HUES48 (cell line): ENCODE results near the gene FAM163B.

ENCODE experiments used
- H3K27ac ChIP-seq: one replicate; pipeline ENCODE4 v1.7.0; 2013; ENCODE audit warnings: low read depth, low read length, inconsistent platforms
- H3K27me3 ChIP-seq: 2 replicates; pipeline ENCODE4 v1.6.1; 2013; ENCODE audit warnings: mild to moderate bottlenecking, low read length; ENCODE audit not compliant: control insufficient read depth, insufficient read depth
- H3K36me3 ChIP-seq: 2 replicates; pipeline ENCODE4 v1.6.1; 2013; ENCODE audit warnings: low read length; ENCODE audit not compliant: control insufficient read depth, insufficient read depth
- H3K4me1 ChIP-seq: 2 replicates; pipeline ENCODE4 v1.6.1; 2013; ENCODE audit warnings: mild to moderate bottlenecking, low read length; ENCODE audit not compliant: control insufficient read depth, insufficient read depth
- H3K4me3 ChIP-seq: 2 replicates; pipeline ENCODE4 v1.5.1; 2013; ENCODE audit warnings: mild to moderate bottlenecking, low read depth, low read length
- H3K9ac ChIP-seq: 2 replicates; pipeline ENCODE4 v1.6.1; 2013; ENCODE audit warnings: mild to moderate bottlenecking, low read depth, low read length, moderate library complexity
- H3K9me3 ChIP-seq: 2 replicates; pipeline ENCODE4 v1.6.1; 2013; ENCODE audit warnings: low read length; ENCODE audit not compliant: control insufficient read depth, insufficient read depth

The FAM163B gene

GRCh38 chr9:133572821-133573361 lies 36.3 kb downstream of the FAM163B start:
- no peak overlapping the region for H3K9ac ChIP-seq
- H3K9me3 ChIP-seq, result no peaks in the 10 kb centered on the region
- no peak overlapping the region for H3K27ac ChIP-seq
- H3K27me3 ChIP-seq, result no peaks in the 10 kb centered on the region
- no peak overlapping the region for H3K4me3 ChIP-seq
- H3K4me1 ChIP-seq, result no peaks in the 10 kb centered on the region
- H3K36me3 ChIP-seq, result no peaks in the 10 kb centered on the region

DNA sequence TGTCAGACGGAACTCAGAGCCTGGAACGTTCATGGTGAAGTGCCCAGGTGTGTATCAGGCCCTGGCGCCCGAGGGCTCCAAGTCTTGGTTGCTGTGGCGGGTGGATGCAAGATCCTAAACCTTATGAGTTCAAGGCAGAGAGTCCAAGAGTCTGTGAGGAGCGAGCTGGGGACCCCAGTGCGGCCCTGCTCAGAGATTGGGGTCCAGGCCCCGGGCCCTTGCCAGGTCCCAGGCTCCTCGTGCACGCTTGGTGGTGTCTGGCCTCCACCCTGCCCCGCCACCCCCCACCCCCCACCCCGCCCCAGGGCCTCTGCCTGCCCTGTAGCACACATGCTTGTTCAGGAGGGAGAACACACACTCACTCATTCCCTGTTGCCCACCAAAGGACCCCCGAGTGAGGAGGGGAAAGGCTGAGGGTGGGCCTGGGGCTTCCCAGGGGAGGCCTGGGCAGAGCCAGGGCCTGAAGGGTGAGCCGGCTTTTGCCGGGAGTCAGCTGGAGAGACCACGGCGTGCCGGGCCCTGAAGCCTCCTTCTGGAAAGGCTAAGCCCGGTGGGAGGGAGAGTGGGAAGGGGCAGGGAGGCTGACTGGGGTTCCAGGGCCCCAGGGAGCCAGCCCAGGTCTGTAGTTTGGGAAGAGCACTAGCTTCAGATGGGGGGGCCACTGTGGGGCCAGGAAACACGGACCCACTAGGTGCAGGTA lies 37.1 kb downstream of the FAM163B start:
- Histone ChIP-seq H3K9ac (no peak overlapping the region), H3K36me3 (no peaks in the 10 kb centered on the region), H3K4me1 (no peaks in the 10 kb centered on the region)

DNA sequence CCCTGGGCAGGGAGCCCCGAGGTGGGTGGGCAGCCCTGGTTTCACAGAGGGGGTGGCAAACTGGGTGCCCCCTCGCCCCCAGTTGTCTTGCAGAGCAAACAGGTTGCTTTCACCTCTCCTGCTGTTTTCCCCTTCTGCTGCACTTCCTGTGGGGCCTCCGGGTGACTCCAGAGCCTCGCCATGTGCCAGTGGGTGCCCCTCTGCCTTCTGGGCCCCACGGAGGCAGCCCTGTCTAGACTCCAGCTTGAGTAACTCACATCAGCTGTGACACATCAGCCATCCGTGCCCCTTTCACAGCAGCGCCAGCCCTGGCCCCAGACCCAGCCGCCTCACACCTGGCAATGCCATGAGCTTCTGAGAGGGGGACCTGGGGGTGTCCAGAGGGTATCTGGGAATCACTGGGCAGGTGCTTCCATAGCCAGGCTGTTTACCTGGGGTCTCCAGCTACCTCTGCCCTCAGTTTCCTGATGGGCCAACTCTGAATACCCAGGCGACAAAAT lies 37.7 kb downstream of the FAM163B start:
- Histone ChIP-seq H3K9me3 (no peaks in the 10 kb centered on the region), H3K4me3 (no peak overlapping the region), H3K27me3 (no peaks in the 10 kb centered on the region), H3K27ac (no peak overlapping the region), H3K4me1 (no peaks in the 10 kb centered on the region), H3K36me3 (no peaks in the 10 kb centered on the region), H3K9ac (no peak overlapping the region)

More for the DNA sequence above, 37.1 kb downstream of the FAM163B start:
- no peaks in the 10 kb centered on the region for H3K9me3 ChIP-seq
- H3K4me3 ChIP-seq, result no peak overlapping the region
- no peak overlapping the region for H3K27ac ChIP-seq
- H3K27me3 ChIP-seq, result no peaks in the 10 kb centered on the region

DNA sequence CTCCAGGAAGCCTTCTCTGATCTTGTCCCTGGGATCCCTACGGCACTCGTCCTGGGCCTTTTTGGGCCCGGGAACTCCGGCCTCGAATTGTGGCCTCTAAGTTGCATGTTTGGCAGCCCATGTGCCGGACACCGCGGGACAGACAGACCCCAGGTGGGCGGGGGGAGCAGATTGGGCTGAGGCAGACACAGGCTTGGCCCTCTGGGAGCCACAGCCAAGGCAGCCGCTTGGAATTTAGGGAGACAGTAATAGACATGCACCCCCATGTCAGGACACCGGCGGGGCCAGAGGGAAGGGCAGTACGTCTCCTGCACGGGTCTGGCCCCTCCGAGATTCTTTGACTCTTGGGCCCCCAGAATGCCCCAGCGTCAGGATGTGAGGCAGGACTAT lies 38.5 kb downstream of the FAM163B start:
- Histone ChIP-seq H3K27ac (no peak overlapping the region), H3K9me3 (no peaks in the 10 kb centered on the region), H3K9ac (no peak overlapping the region), H3K4me1 (no peaks in the 10 kb centered on the region), H3K36me3 (no peaks in the 10 kb centered on the region), H3K4me3 (no peak overlapping the region), H3K27me3 (no peaks in the 10 kb centered on the region)

DNA sequence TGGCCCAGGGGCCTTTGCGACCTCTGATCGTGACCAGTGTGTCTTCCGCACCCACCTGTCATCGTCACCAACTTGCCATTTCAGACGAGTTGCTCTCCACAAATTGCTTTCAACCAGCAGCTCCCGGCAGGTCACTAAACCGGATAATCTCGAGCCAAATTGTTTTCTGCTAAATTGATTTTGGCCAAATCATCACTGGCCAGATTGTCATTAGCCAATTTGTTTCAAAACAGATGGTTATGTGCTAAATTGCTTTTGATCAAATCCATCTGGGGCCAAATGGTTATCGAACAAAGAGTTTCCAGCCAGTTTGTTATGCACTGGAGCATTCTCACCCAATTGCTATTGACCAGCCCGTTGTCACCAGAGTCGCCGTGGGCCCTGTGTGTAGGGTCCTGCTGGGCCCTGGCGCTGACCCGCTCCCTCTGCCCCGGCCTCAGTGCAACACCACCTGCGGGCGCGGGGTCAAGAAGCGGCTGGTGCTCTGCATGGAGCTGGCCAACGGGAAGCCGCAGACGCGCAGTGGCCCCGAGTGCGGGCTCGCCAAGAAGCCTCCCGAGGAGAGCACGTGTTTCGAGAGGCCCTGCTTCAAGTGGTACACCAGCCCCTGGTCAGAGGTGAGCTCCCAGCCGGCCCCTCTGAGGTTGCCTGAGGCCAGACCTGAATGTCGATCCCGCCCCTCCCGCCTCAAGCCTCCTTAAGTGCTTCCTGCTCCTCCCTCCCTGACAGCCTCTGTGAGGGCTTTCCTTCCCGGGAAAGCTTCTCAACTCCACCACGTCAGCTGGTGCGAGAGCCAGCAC lies 39.1 kb downstream of the FAM163B start:
- H3K36me3 ChIP-seq, result no peaks in the 10 kb centered on the region
- no peak overlapping the region for H3K9ac ChIP-seq
- H3K4me3 ChIP-seq, result no peak overlapping the region
- H3K9me3 ChIP-seq, result no peaks in the 10 kb centered on the region
- no peak overlapping the region for H3K27ac ChIP-seq
- H3K27me3 ChIP-seq, result no peaks in the 10 kb centered on the region
- no peaks in the 10 kb centered on the region for H3K4me1 ChIP-seq

GRCh38 chr9:133569121-133569785 lies 39.9 kb downstream of the FAM163B start:
- Histone ChIP-seq H3K27ac (no peak overlapping the region), H3K36me3 (no peaks in the 10 kb centered on the region), H3K9ac (no peak overlapping the region), H3K4me1 (no peaks in the 10 kb centered on the region), H3K27me3 (no peaks in the 10 kb centered on the region), H3K9me3 (no peaks in the 10 kb centered on the region), H3K4me3 (no peak overlapping the region)

GRCh38 chr9:133568186-133568585 lies 41.0 kb downstream of the FAM163B start:
- no peak overlapping the region for H3K4me3 ChIP-seq
- H3K9ac ChIP-seq, result no peak overlapping the region

DNA sequence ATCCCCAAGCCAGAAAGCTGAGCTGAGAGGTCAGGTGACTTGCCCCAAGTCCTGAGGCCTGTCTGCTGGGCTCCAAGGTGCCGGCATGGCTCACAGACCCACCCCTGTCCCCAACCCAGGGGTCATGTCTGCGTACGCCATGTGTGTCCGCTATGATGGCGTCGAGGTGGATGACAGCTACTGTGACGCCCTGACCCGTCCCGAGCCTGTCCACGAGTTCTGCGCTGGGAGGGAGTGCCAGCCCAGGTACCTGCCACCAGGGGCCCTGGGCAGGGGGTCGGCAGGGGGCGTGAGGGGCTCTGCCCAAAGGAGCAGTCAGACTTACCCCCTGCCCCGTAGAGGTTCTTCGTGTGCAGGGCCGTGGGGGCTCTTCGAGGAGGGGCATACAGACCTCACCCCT lies 42.4 kb downstream of the FAM163B start:
- Histone ChIP-seq H3K27me3 (no peaks in the 10 kb centered on the region), H3K36me3 (no peaks in the 10 kb centered on the region), H3K4me1 (no peaks in the 10 kb centered on the region), H3K9me3 (no peaks in the 10 kb centered on the region), H3K27ac (no peak overlapping the region), H3K9ac (no peak overlapping the region), H3K4me3 (no peak overlapping the region)

More at GRCh38 chr9:133568186-133568585, 41.0 kb downstream of the FAM163B start:
- no peaks in the 10 kb centered on the region for H3K27me3 ChIP-seq
- H3K4me1 ChIP-seq, result no peaks in the 10 kb centered on the region
- no peak overlapping the region for H3K27ac ChIP-seq
- H3K36me3 ChIP-seq, result no peaks in the 10 kb centered on the region
- no peaks in the 10 kb centered on the region for H3K9me3 ChIP-seq

- H3K4me3 ChIP-seq, result no peak overlapping the region
- no peaks in the 10 kb centered on the region for H3K27me3 ChIP-seq
- no peaks in the 10 kb centered on the region for H3K9me3 ChIP-seq
These were observed 42.8 kb downstream of the FAM163B start for GRCh38 chr9:133566382-133566781.

GRCh38 chr9:133564451-133565116 lies 44.6 kb downstream of the FAM163B start:
- no peak overlapping the region for H3K4me3 ChIP-seq
- H3K36me3 ChIP-seq, result no peaks in the 10 kb centered on the region
- no peaks in the 10 kb centered on the region for H3K27me3 ChIP-seq
- no peak overlapping the region for H3K27ac ChIP-seq
- no peaks in the 10 kb centered on the region for H3K4me1 ChIP-seq
- H3K9me3 ChIP-seq, result no peaks in the 10 kb centered on the region
- no peak overlapping the region for H3K9ac ChIP-seq

More at GRCh38 chr9:133566382-133566781, 42.8 kb downstream of the FAM163B start:
- Histone ChIP-seq H3K9ac (no peak overlapping the region), H3K27ac (no peak overlapping the region), H3K4me1 (no peaks in the 10 kb centered on the region), H3K36me3 (no peaks in the 10 kb centered on the region)
